Heart left ventricle (tissue), 13 donors: Measurements from ENCODE around the gene HIGD1B.

ENCODE experiments used
- CTCF ChIP-seq, 12 donors: fragments of 200-600 bp; sonication (generic) in 4 of 12; IDR thresholded peaks; one replicate each; pipeline versions ENCODE4 v1.5.0 to v1.8.0; 2018 to 2022; ENCODE audit warnings: antibody characterized with exemption in 12 of 12, mild to moderate bottlenecking in 5 of 12
- POLR2A ChIP-seq, 2 donors: fragments of 450-650 bp; IDR thresholded peaks; one replicate each; pipeline ENCODE4 v1.6.1; 2017; ENCODE audit warnings: antibody characterized with exemption in 2 of 2, mild to moderate bottlenecking in 2 of 2, moderate library complexity in 2 of 2
- donor health status: ischemic (EF 13 %, LVEDD 7.1; RV severe dilation, severe dysfunction).
- donor health status: DM: no; HTN: yes; CAD: no.
- donor health status: DM: no; HTN: no; CAD: no.
- donor health status: ischemic (EF 25% LVEDD 6.9; RV normal size, moderate dysfunction).
- donor health status: ischemic (EF 25% LVEDD 5.7; RV mildly dilated, moderate dysfunction).
- donor health status: ischemic (EF 35%, LVEDD 5.7; RV mildly dilated, moderate dysfunction).
- donor health status: nonischemic (EF 11% LVEDD 7.7; RV severe dilation, severe dysfunction).
- donor health status: DM: yes; HTN: yes; CAD: no.
- donor health status: PGD.
- donor health status: ischemic (EF 29% LVEDD 5.4; RV normal size, mild dysfunction).
- donor health status: nonischemic (EF 23%, LVEDD 6.1; RV moderate dilation, normal function).

GRCh38 chr17:44899074-44899782, 51.5 kb downstream of the HIGD1B start, which contains the start of gene EFTUD2:
- no peak for TF ChIP-seq CTCF (IDR thresholded peaks at IDR 0.05)
- TF ChIP-seq POLR2A (IDR thresholded peaks at IDR 0.05), result peak in 1 of 2 donors; percentile 29
